Fibroblast of lung (primary cell): ENCODE data around the gene IGSF21. TPM values are rescaled to one million over a fixed set of nuclear protein-coding genes. Genes with fewer than 3 reads are reported as not detected.
A peak's percentile ranks its signal among the peaks of the same experiment; 100 is the strongest.

Experiments used
- DNase-seq, 2 donors: peaks; one replicate each; pipeline versions ENCODE4 v3.0.0 to v3.0.0-alpha.2; 2010; ENCODE audit warnings: low read depth in 2 of 2
- H2AFZ ChIP-seq: 2 replicates; pipeline ENCODE4 v1.5.1; 2012; ENCODE audit warnings: low read length, control low read depth, inconsistent platforms
- H3K27ac ChIP-seq: 2 replicates; pipeline ENCODE4 v1.5.1; 2011; ENCODE audit warnings: low read length, control low read depth; ENCODE audit not compliant: insufficient read depth
- H3K27me3 ChIP-seq: 2 replicates; pipeline ENCODE4 v1.5.1; 2011; ENCODE audit warnings: mild to moderate bottlenecking, low read length; ENCODE audit not compliant: control insufficient read depth, insufficient read depth
- H3K36me3 ChIP-seq: 2 replicates; pipeline ENCODE4 v1.5.1; 2011; ENCODE audit warnings: low read length; ENCODE audit not compliant: control insufficient read depth, insufficient read depth
- H3K4me1 ChIP-seq: 2 replicates; pipeline ENCODE4 v1.5.1; 2011; ENCODE audit warnings: low read length; ENCODE audit not compliant: control insufficient read depth, insufficient read depth; ENCODE audit errors: extremely low read depth
- H3K4me2 ChIP-seq: 2 replicates; pipeline ENCODE4 v1.5.1; 2011; ENCODE audit warnings: low read length, control low read depth; ENCODE audit not compliant: insufficient read depth; ENCODE audit errors: extremely low read depth
- H3K4me3 ChIP-seq, 4 experiments: fragments of 200-600 bp in 1 of 4; sonication (generic) in 1 of 4; replicated peaks in 1 of 4; 2 replicates each; pipeline ENCODE4 v1.5.1; 2011 to 2016; ENCODE audit warnings: low read length in 4 of 4, low read depth in 3 of 4, mild to moderate bottlenecking in 3 of 4, control low read depth in 2 of 4, inconsistent platforms in 1 of 4, mixed read lengths in 1 of 4; ENCODE audit not compliant: insufficient read depth in 1 of 4; ENCODE audit errors: control extremely low read depth in 1 of 4
- H3K79me2 ChIP-seq: 2 replicates; pipeline ENCODE4 v1.5.1; 2012; ENCODE audit warnings: mild to moderate bottlenecking, low read length, inconsistent platforms; ENCODE audit not compliant: control insufficient read depth, insufficient read depth
- H3K9ac ChIP-seq: 2 replicates; pipeline ENCODE4 v1.5.1; 2011; ENCODE audit warnings: mild to moderate bottlenecking, low read length, control low read depth; ENCODE audit not compliant: insufficient read depth
- H3K9me3 ChIP-seq: 2 replicates; pipeline ENCODE4 v1.5.1; 2012; ENCODE audit warnings: low read depth, low read length; ENCODE audit not compliant: control insufficient read depth, insufficient read depth
- H4K20me1 ChIP-seq: 2 replicates; pipeline ENCODE4 v1.5.1; 2011; ENCODE audit warnings: low read length; ENCODE audit not compliant: control insufficient read depth, insufficient read depth; ENCODE audit errors: extremely low read depth
- CTCF ChIP-seq, 2 donors: IDR thresholded peaks in 1 of 2; conservative IDR thresholded peaks in 1 of 2; 1 replicate in 1 of 2; 2 replicates in 1 of 2; pipeline ENCODE4 v1.5.1; 2011 to 2012; ENCODE audit warnings: low read length in 2 of 2, control low read depth in 1 of 2, inconsistent platforms in 1 of 2, low read depth in 1 of 2, mild to moderate bottlenecking in 1 of 2
- EZH2 ChIP-seq: IDR thresholded peaks from 2 replicates; pipeline ENCODE4 v1.5.1; 2012; ENCODE audit warnings: low read length, control low read depth, mild to moderate bottlenecking; ENCODE audit errors: missing control alignments
- polyA plus RNA-seq, 2 donors: library from polyadenylated mRNA; depleted of rRNA in 1 of 2; stranded (reverse) in 1 of 2; unstranded in 1 of 2; fragments of >200 nt; gene quantifications; 2 replicates each; pipeline ENCODE4 v1.2.1, GENCODE V29; 2011 to 2012; ENCODE audit warnings: missing spikeins in 1 of 2
- total RNA-seq: library from RNA; depleted of rRNA; stranded (reverse); fragments of >200 nt; gene quantifications from 2 replicates; pipeline ENCODE4 v1.2.1, GENCODE V29; 2014

IGSF21 gene
- total and polyA plus RNA-seq, 2 donors (not counting 1 experiment from before 2014, with no cell fraction given): not detected

GRCh38 chr1:18297896-18298648 is 190.5 kb downstream of the IGSF21 start:
- TF ChIP-seq CTCF (conservative IDR thresholded peaks at IDR 0.05 in 1 of 2, IDR thresholded peaks at IDR 0.05 in 1 of 2; ENCODE audit: low read depth in 1 of 2, low read length in 2 of 2): no peak
- no peak for TF ChIP-seq EZH2
- Histone ChIP-seq H3K27me3 (no peaks in the 10 kb centered on the region), H3K36me3 (no peaks in the 10 kb centered on the region), H3K9me3 (no peaks in the 10 kb centered on the region), H3K4me1 (no peaks in the 10 kb centered on the region), H3K27ac (no peak overlapping the region), H3K4me3 (no peak overlapping the region), H3K79me2 (no peaks in the 10 kb centered on the region), H3K9ac (no peak overlapping the region), H3K4me2 (no peak overlapping the region), H4K20me1 (no peaks in the 10 kb centered on the region), H2AFZ (no peak overlapping the region)
- DNase-seq: no peak

- Histone ChIP-seq H3K4me2 (no peak overlapping the region), H4K20me1 (no peaks in the 10 kb centered on the region), H3K9ac (no peak overlapping the region), H3K27me3 (no peaks in the 10 kb centered on the region), H3K4me3 (no peak overlapping the region), H3K36me3 (no peaks in the 10 kb centered on the region), H3K79me2 (no peaks in the 10 kb centered on the region), H3K27ac (no peak overlapping the region), H3K4me1 (no peaks in the 10 kb centered on the region), H2AFZ (no peak overlapping the region), H3K9me3 (no peaks in the 10 kb centered on the region)
- DNase-seq: no peak
- TF ChIP-seq EZH2: no peak
- peak in 1 of 2 donors; percentile 31 for TF ChIP-seq CTCF (conservative IDR thresholded peaks at IDR 0.05 in 1 of 2, IDR thresholded peaks at IDR 0.05 in 1 of 2; ENCODE audit: low read depth in 1 of 2, low read length in 2 of 2)
Measured at GRCh38 chr1:18299441-18300338, 192.1 kb downstream of the IGSF21 start.

GRCh38 chr1:18300376-18300775 is 192.8 kb downstream of the IGSF21 start:
- Histone ChIP-seq H3K36me3 (no peaks in the 10 kb centered on the region), H3K79me2 (no peaks in the 10 kb centered on the region), H3K27ac (no peak overlapping the region), H3K4me2 (no peak overlapping the region), H3K4me1 (no peaks in the 10 kb centered on the region), H3K9me3 (no peaks in the 10 kb centered on the region), H3K9ac (no peak overlapping the region), H3K4me3 (no peak overlapping the region), H3K27me3 (no peaks in the 10 kb centered on the region), H2AFZ (no peak overlapping the region), H4K20me1 (no peaks in the 10 kb centered on the region)
- TF ChIP-seq CTCF (conservative IDR thresholded peaks at IDR 0.05 in 1 of 2, IDR thresholded peaks at IDR 0.05 in 1 of 2; ENCODE audit: low read depth in 1 of 2, low read length in 2 of 2): no peak
- TF ChIP-seq EZH2: no peak
- DNase-seq: no peak
